AG08395 (cell line): ENCODE results near the gene ZNRF3.
"Not testable (repeated sequence)": the region's sequence is repeated elsewhere in the genome, so short reads cannot be mapped to it uniquely, and the experiment has no call there.

Experiments used
- DNase-seq: peaks from one replicate; pipeline ENCODE4 v3.0.0; 2012; ENCODE audit warnings: mixed read lengths, low spot score

ZNRF3 gene

GRCh38 chr22:29039148-29039547, 155.8 kb downstream of the ZNRF3 start:
- no peak for DNase-seq

GRCh38 chr22:29039684-29040083, 156.3 kb downstream of the ZNRF3 start:
- DNase-seq = not testable (repeated sequence)

GRCh38 chr22:29040385-29041275, 157.3 kb downstream of the ZNRF3 start:
- peak; percentile 76 for DNase-seq

- DNase-seq = peak; percentile 47
Observed at GRCh38 chr22:29041408-29041807, 158.0 kb downstream of the ZNRF3 start.

- peak; percentile 64 for DNase-seq
Observed at GRCh38 chr22:29043906-29044575, 160.7 kb downstream of the ZNRF3 start.

- peak; percentile 78 for DNase-seq
Observed at GRCh38 chr22:29044657-29045176, 161.3 kb downstream of the ZNRF3 start.

- no peak for DNase-seq
Observed at GRCh38 chr22:29048822-29049654, 165.7 kb downstream of the ZNRF3 start.

GRCh38 chr22:29049655-29050263, 166.4 kb downstream of the ZNRF3 start:
- DNase-seq = no peak

GRCh38 chr22:29050457-29050856, 167.1 kb downstream of the ZNRF3 start:
- DNase-seq = no peak

- DNase-seq = no peak
Observed at GRCh38 chr22:29053048-29053702, 169.8 kb downstream of the ZNRF3 start.

- no peak for DNase-seq
Observed at GRCh38 chr22:29054251-29054767, 170.9 kb downstream of the ZNRF3 start.

- DNase-seq = no peak
Observed at GRCh38 chr22:29055192-29055830, 171.9 kb downstream of the ZNRF3 start.

- DNase-seq = no peak
Observed at GRCh38 chr22:29056472-29056871, 173.1 kb downstream of the ZNRF3 start.

GRCh38 chr22:29060251-29060869, 177.0 kb downstream of the ZNRF3 start:
- no peak for DNase-seq

- no peak for DNase-seq
Observed at GRCh38 chr22:29060931-29061330, 177.6 kb downstream of the ZNRF3 start.

- no peak for DNase-seq
Observed at GRCh38 chr22:29061773-29062172, 178.4 kb downstream of the ZNRF3 start, which contains the start of gene C22orf31. Gene C22orf31, minus strand, starts transcription at chr22:29061831. Its CDS starts 39 bp downstream, at chr22:29061792.

GRCh38 chr22:29062286-29062821, 179.0 kb downstream of the ZNRF3 start:
- no peak for DNase-seq

- no peak for DNase-seq
Observed at GRCh38 chr22:29065468-29066190, 182.3 kb downstream of the ZNRF3 start.

GRCh38 chr22:29069463-29069862, 186.1 kb downstream of the ZNRF3 start:
- DNase-seq = no peak
